ENCODE results near the gene ACSF3.

Gene ACSF3

GRCh38 chr16:89101303-89102040, 7.8 kb downstream of the ACSF3 start:
- no peak overlapping the region for H3K9ac ChIP-seq (ENCODE audit: low read depth, low read length)
- peaks cover 40% of the 10 kb centered on the region for H3K36me3 ChIP-seq (ENCODE audit: insufficient read depth, low read depth, low read length)
- no peaks in the 10 kb centered on the region for H3K27me3 ChIP-seq (ENCODE audit: insufficient read depth, low read length)
- no peak overlapping the region for H3K4me3 ChIP-seq (ENCODE audit: low read length)
- no peak overlapping the region for H3K27ac ChIP-seq (ENCODE audit: low read length)
- H3K9me3 ChIP-seq (ENCODE audit: insufficient read depth, low read depth, low read length) = no peaks in the 10 kb centered on the region
- no peaks in the 10 kb centered on the region for H3K4me1 ChIP-seq (ENCODE audit: insufficient read depth, low read length)

- no peak overlapping the region for H3K27ac ChIP-seq (ENCODE audit: low read length)
Observed at GRCh38 chr16:89102041-89102471, 8.4 kb downstream of the ACSF3 start.

GRCh38 chr16:89102481-89103073, 8.9 kb downstream of the ACSF3 start:
- Histone ChIP-seq H3K9me3 (ENCODE audit: insufficient read depth, low read depth, low read length) (no peaks in the 10 kb centered on the region), H3K36me3 (ENCODE audit: insufficient read depth, low read depth, low read length) (peaks cover 49% of the 10 kb centered on the region), H3K27ac (ENCODE audit: low read length) (no peak overlapping the region), H3K4me3 (ENCODE audit: low read length) (no peak overlapping the region), H3K27me3 (ENCODE audit: insufficient read depth, low read length) (no peaks in the 10 kb centered on the region), H3K9ac (ENCODE audit: low read depth, low read length) (no peak overlapping the region), H3K4me1 (ENCODE audit: insufficient read depth, low read length) (no peaks in the 10 kb centered on the region)

More at GRCh38 chr16:89102041-89102471, 8.4 kb downstream of the ACSF3 start:
- Histone ChIP-seq H3K4me3 (ENCODE audit: low read length) (no peak overlapping the region), H3K9ac (ENCODE audit: low read depth, low read length) (no peak overlapping the region), H3K4me1 (ENCODE audit: insufficient read depth, low read length) (no peaks in the 10 kb centered on the region), H3K27me3 (ENCODE audit: insufficient read depth, low read length) (no peaks in the 10 kb centered on the region), H3K36me3 (ENCODE audit: insufficient read depth, low read depth, low read length) (peaks cover 45% of the 10 kb centered on the region), H3K9me3 (ENCODE audit: insufficient read depth, low read depth, low read length) (no peaks in the 10 kb centered on the region)

- H3K4me1 ChIP-seq (ENCODE audit: insufficient read depth, low read length) = no peaks in the 10 kb centered on the region
- no peak overlapping the region for H3K27ac ChIP-seq (ENCODE audit: low read length)
- H3K4me3 ChIP-seq (ENCODE audit: low read length) = no peak overlapping the region
- H3K27me3 ChIP-seq (ENCODE audit: insufficient read depth, low read length) = no peaks in the 10 kb centered on the region
- H3K36me3 ChIP-seq (ENCODE audit: insufficient read depth, low read depth, low read length) = peaks cover 50% of the 10 kb centered on the region
- H3K9me3 ChIP-seq (ENCODE audit: insufficient read depth, low read depth, low read length) = no peaks in the 10 kb centered on the region
- no peak overlapping the region for H3K9ac ChIP-seq (ENCODE audit: low read depth, low read length)
Observed at GRCh38 chr16:89103156-89103555, 9.5 kb downstream of the ACSF3 start.

- Histone ChIP-seq H3K36me3 (ENCODE audit: insufficient read depth, low read depth, low read length) (peaks cover 53% of the 10 kb centered on the region), H3K9ac (ENCODE audit: low read depth, low read length) (no peak overlapping the region)
Observed at GRCh38 chr16:89103781-89104180, 10.1 kb downstream of the ACSF3 start.

GRCh38 chr16:89104303-89104702, 10.7 kb downstream of the ACSF3 start:
- no peak overlapping the region for H3K27ac ChIP-seq (ENCODE audit: low read length)
- H3K4me3 ChIP-seq (ENCODE audit: low read length) = no peak overlapping the region
- H3K9me3 ChIP-seq (ENCODE audit: insufficient read depth, low read depth, low read length) = no peaks in the 10 kb centered on the region
- H3K27me3 ChIP-seq (ENCODE audit: insufficient read depth, low read length) = no peaks in the 10 kb centered on the region
- peaks cover 53% of the 10 kb centered on the region for H3K36me3 ChIP-seq (ENCODE audit: insufficient read depth, low read depth, low read length)
- no peak overlapping the region for H3K9ac ChIP-seq (ENCODE audit: low read depth, low read length)
- H3K4me1 ChIP-seq (ENCODE audit: insufficient read depth, low read length) = no peaks in the 10 kb centered on the region

More at GRCh38 chr16:89103781-89104180, 10.1 kb downstream of the ACSF3 start:
- Histone ChIP-seq H3K27me3 (ENCODE audit: insufficient read depth, low read length) (no peaks in the 10 kb centered on the region), H3K4me1 (ENCODE audit: insufficient read depth, low read length) (no peaks in the 10 kb centered on the region), H3K4me3 (ENCODE audit: low read length) (no peak overlapping the region), H3K9me3 (ENCODE audit: insufficient read depth, low read depth, low read length) (no peaks in the 10 kb centered on the region), H3K27ac (ENCODE audit: low read length) (no peak overlapping the region)

- Histone ChIP-seq H3K4me1 (ENCODE audit: insufficient read depth, low read length) (no peaks in the 10 kb centered on the region), H3K4me3 (ENCODE audit: low read length) (no peak overlapping the region), H3K9ac (ENCODE audit: low read depth, low read length) (no peak overlapping the region), H3K9me3 (ENCODE audit: insufficient read depth, low read depth, low read length) (no peaks in the 10 kb centered on the region), H3K27me3 (ENCODE audit: insufficient read depth, low read length) (no peaks in the 10 kb centered on the region), H3K36me3 (ENCODE audit: insufficient read depth, low read depth, low read length) (peaks cover 53% of the 10 kb centered on the region), H3K27ac (ENCODE audit: low read length) (no peak overlapping the region)
Observed at GRCh38 chr16:89104930-89105571, 11.4 kb downstream of the ACSF3 start.

GRCh38 chr16:89105599-89106151, 12.0 kb downstream of the ACSF3 start:
- H3K27me3 ChIP-seq (ENCODE audit: insufficient read depth, low read length) = no peaks in the 10 kb centered on the region
- no peaks in the 10 kb centered on the region for H3K9me3 ChIP-seq (ENCODE audit: insufficient read depth, low read depth, low read length)
- H3K9ac ChIP-seq (ENCODE audit: low read depth, low read length) = no peak overlapping the region
- no peaks in the 10 kb centered on the region for H3K4me1 ChIP-seq (ENCODE audit: insufficient read depth, low read length)
- H3K27ac ChIP-seq (ENCODE audit: low read length) = no peak overlapping the region
- peaks cover 53% of the 10 kb centered on the region for H3K36me3 ChIP-seq (ENCODE audit: insufficient read depth, low read depth, low read length)
- H3K4me3 ChIP-seq (ENCODE audit: low read length) = no peak overlapping the region

GRCh38 chr16:89106533-89107202, 13.0 kb downstream of the ACSF3 start:
- Histone ChIP-seq H3K4me1 (ENCODE audit: insufficient read depth, low read length) (no peaks in the 10 kb centered on the region), H3K27me3 (ENCODE audit: insufficient read depth, low read length) (no peaks in the 10 kb centered on the region), H3K9ac (ENCODE audit: low read depth, low read length) (no peak overlapping the region), H3K36me3 (ENCODE audit: insufficient read depth, low read depth, low read length) (peaks cover 51% of the 10 kb centered on the region), H3K9me3 (ENCODE audit: insufficient read depth, low read depth, low read length) (no peaks in the 10 kb centered on the region), H3K4me3 (ENCODE audit: low read length) (no peak overlapping the region), H3K27ac (ENCODE audit: low read length) (no peak overlapping the region)

GRCh38 chr16:89107203-89107582, 13.5 kb downstream of the ACSF3 start:
- peaks cover 50% of the 10 kb centered on the region for H3K36me3 ChIP-seq (ENCODE audit: insufficient read depth, low read depth, low read length)
- H3K9me3 ChIP-seq (ENCODE audit: insufficient read depth, low read depth, low read length) = no peaks in the 10 kb centered on the region
- H3K27me3 ChIP-seq (ENCODE audit: insufficient read depth, low read length) = no peaks in the 10 kb centered on the region
- H3K4me3 ChIP-seq (ENCODE audit: low read length) = no peak overlapping the region
- no peak overlapping the region for H3K9ac ChIP-seq (ENCODE audit: low read depth, low read length)
- no peaks in the 10 kb centered on the region for H3K4me1 ChIP-seq (ENCODE audit: insufficient read depth, low read length)
- H3K27ac ChIP-seq (ENCODE audit: low read length) = no peak overlapping the region

GRCh38 chr16:89108416-89108815, 14.8 kb downstream of the ACSF3 start:
- no peaks in the 10 kb centered on the region for H3K9me3 ChIP-seq (ENCODE audit: insufficient read depth, low read depth, low read length)
- no peak overlapping the region for H3K27ac ChIP-seq (ENCODE audit: low read length)
- H3K4me3 ChIP-seq (ENCODE audit: low read length) = no peak overlapping the region
- H3K36me3 ChIP-seq (ENCODE audit: insufficient read depth, low read depth, low read length) = peaks cover 44% of the 10 kb centered on the region
- H3K27me3 ChIP-seq (ENCODE audit: insufficient read depth, low read length) = no peaks in the 10 kb centered on the region
- no peak overlapping the region for H3K9ac ChIP-seq (ENCODE audit: low read depth, low read length)
- H3K4me1 ChIP-seq (ENCODE audit: insufficient read depth, low read length) = no peaks in the 10 kb centered on the region

All from iPS-20b (cell line).